CD4-positive, alpha-beta T cell treated with Interleukin-21 for 1 hour (primary cell): ENCODE measurements around the gene PDE4B.
"Not testable (repeated sequence)": the region's sequence is repeated elsewhere in the genome, so short reads cannot be mapped to it uniquely, and the experiment has no call there.

Source experiments
- DNase-seq: peaks from one replicate; pipeline ENCODE4 v3.0.0-alpha.2; 2020

Gene PDE4B

GRCh38 chr1:65817891-65818290 lies 25.2 kb downstream of the PDE4B start:
- DNase-seq, result no peak

- no peak for DNase-seq
Measured at GRCh38 chr1:65818966-65819365, 26.3 kb downstream of the PDE4B start.

- DNase-seq, result no peak
Measured at GRCh38 chr1:65820983-65821382, 28.3 kb downstream of the PDE4B start.

GRCh38 chr1:65821386-65821785 lies 28.7 kb downstream of the PDE4B start:
- DNase-seq, result no peak

GRCh38 chr1:65824103-65824502 lies 31.4 kb downstream of the PDE4B start:
- DNase-seq, result no peak

GRCh38 chr1:65825741-65826140 lies 33.0 kb downstream of the PDE4B start:
- no peak for DNase-seq

GRCh38 chr1:65826782-65827181 lies 34.1 kb downstream of the PDE4B start:
- no peak for DNase-seq

GRCh38 chr1:65827346-65827745 lies 34.7 kb downstream of the PDE4B start:
- no peak for DNase-seq

- no peak for DNase-seq
Measured at GRCh38 chr1:65830306-65830705, 37.6 kb downstream of the PDE4B start.

- DNase-seq, result no peak
Measured at GRCh38 chr1:65832296-65832695, 39.6 kb downstream of the PDE4B start.

- DNase-seq, result no peak
Measured at GRCh38 chr1:65836686-65837085, 44.0 kb downstream of the PDE4B start.

GRCh38 chr1:65840683-65841082 lies 48.0 kb downstream of the PDE4B start:
- no peak for DNase-seq

GRCh38 chr1:65844296-65844695 lies 51.6 kb downstream of the PDE4B start:
- DNase-seq, result no peak

- DNase-seq, result no peak
Measured at GRCh38 chr1:65844821-65845534, 52.3 kb downstream of the PDE4B start.

- no peak for DNase-seq
Measured at GRCh38 chr1:65845535-65846060, 52.9 kb downstream of the PDE4B start.

- DNase-seq, result no peak
Measured at GRCh38 chr1:65846866-65847265, 54.2 kb downstream of the PDE4B start.

- no peak for DNase-seq
Measured at GRCh38 chr1:65850281-65850680, 57.6 kb downstream of the PDE4B start.

GRCh38 chr1:65856591-65856990 lies 63.9 kb downstream of the PDE4B start:
- DNase-seq, result not testable (repeated sequence)

GRCh38 chr1:65866439-65866838 lies 73.7 kb downstream of the PDE4B start:
- DNase-seq, result no peak

GRCh38 chr1:65872301-65872700 lies 79.6 kb downstream of the PDE4B start:
- no peak for DNase-seq

GRCh38 chr1:65878342-65878741 lies 85.6 kb downstream of the PDE4B start:
- not testable (repeated sequence) for DNase-seq

- DNase-seq, result no peak
Measured at GRCh38 chr1:65880611-65881010, 87.9 kb downstream of the PDE4B start.

- DNase-seq, result no peak
Measured at GRCh38 chr1:65881067-65881594, 88.4 kb downstream of the PDE4B start.

- DNase-seq, result no peak
Measured at GRCh38 chr1:65882076-65882475, 89.4 kb downstream of the PDE4B start.

- no peak for DNase-seq
Measured at GRCh38 chr1:65889441-65889840, 96.7 kb downstream of the PDE4B start.
